Type B pancreatic cell (in vitro differentiated cells): ENCODE results near the gene APOL4. TPM values are rescaled to one million over a fixed set of nuclear protein-coding genes. Genes with fewer than 3 reads are reported as not detected.

ENCODE experiments used
- DNase-seq: peaks from one replicate; pipeline ENCODE4 v3.0.0; 2021; ENCODE audit warnings: mixed read lengths; ENCODE audit not compliant: unreplicated experiment; ENCODE audit errors: extremely low spot score
- H3K27ac Mint-ChIP-seq: 2 replicates; pipeline ENCODE4 v1.8.0; 2021; ENCODE audit warnings: mild to moderate bottlenecking, mixed read lengths
- H3K27me3 Mint-ChIP-seq: 2 replicates; pipeline ENCODE4 v1.8.0; 2021; ENCODE audit warnings: mixed read lengths
- H3K36me3 Mint-ChIP-seq: 2 replicates; pipeline ENCODE4 v1.8.0; 2021; ENCODE audit warnings: mixed read lengths
- H3K4me1 Mint-ChIP-seq: one replicate; pipeline ENCODE4 v1.8.0; 2021; ENCODE audit warnings: mixed read lengths; ENCODE audit not compliant: unreplicated experiment
- H3K4me3 Mint-ChIP-seq: 2 replicates; pipeline ENCODE4 v1.8.0; 2021; ENCODE audit warnings: mild to moderate bottlenecking, mixed read lengths
- H3K9me3 Mint-ChIP-seq: 2 replicates; pipeline ENCODE4 v1.8.0; 2021; ENCODE audit warnings: mixed read lengths
- total RNA-seq: library from RNA; stranded (reverse); gene quantifications from 2 replicates; pipeline ENCODE4 v1.2.1, GENCODE V29; 2021; ENCODE audit warnings: low replicate concordance
- TF ChIP-seq, protein P1 (sequence below): fragments of 200-600 bp; sonication (generic); conservative IDR thresholded peaks from 2 replicates; pipeline ENCODE4 v1.5.0; 2021; ENCODE audit warnings: antibody characterized with exemption, mild to moderate bottlenecking

APOL4 gene
- total RNA-seq, 1 donor from 2014 or later = 1.4 TPM

- TF ChIP-seq, protein P1, sequence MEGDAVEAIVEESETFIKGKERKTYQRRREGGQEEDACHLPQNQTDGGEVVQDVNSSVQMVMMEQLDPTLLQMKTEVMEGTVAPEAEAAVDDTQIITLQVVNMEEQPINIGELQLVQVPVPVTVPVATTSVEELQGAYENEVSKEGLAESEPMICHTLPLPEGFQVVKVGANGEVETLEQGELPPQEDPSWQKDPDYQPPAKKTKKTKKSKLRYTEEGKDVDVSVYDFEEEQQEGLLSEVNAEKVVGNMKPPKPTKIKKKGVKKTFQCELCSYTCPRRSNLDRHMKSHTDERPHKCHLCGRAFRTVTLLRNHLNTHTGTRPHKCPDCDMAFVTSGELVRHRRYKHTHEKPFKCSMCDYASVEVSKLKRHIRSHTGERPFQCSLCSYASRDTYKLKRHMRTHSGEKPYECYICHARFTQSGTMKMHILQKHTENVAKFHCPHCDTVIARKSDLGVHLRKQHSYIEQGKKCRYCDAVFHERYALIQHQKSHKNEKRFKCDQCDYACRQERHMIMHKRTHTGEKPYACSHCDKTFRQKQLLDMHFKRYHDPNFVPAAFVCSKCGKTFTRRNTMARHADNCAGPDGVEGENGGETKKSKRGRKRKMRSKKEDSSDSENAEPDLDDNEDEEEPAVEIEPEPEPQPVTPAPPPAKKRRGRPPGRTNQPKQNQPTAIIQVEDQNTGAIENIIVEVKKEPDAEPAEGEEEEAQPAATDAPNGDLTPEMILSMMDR = no peak
- Mint-ChIP-seq H3K9me3 (no peaks in the 10 kb centered on the region), H3K4me1 (peaks cover 22% of the 10 kb centered on the region), H3K4me3 (no peak overlapping the region), H3K27ac (no peak overlapping the region), H3K36me3 (peaks cover 3% of the 10 kb centered on the region), H3K27me3 (no peaks in the 10 kb centered on the region)
- no peak for DNase-seq
These were observed 21.4 kb upstream of the APOL4 start for GRCh38 chr22:36222887-36223450.

- Mint-ChIP-seq H3K27me3 (no peaks in the 10 kb centered on the region), H3K9me3 (no peaks in the 10 kb centered on the region), H3K36me3 (peaks cover 3% of the 10 kb centered on the region), H3K27ac (peak overlapping the region; percentile 9), H3K4me3 (no peak overlapping the region), H3K4me1 (peaks cover 22% of the 10 kb centered on the region)
- DNase-seq = no peak
- TF ChIP-seq, protein P1 = peak; percentile 73
These were observed 20.5 kb upstream of the APOL4 start for GRCh38 chr22:36221799-36222751.

DNA sequence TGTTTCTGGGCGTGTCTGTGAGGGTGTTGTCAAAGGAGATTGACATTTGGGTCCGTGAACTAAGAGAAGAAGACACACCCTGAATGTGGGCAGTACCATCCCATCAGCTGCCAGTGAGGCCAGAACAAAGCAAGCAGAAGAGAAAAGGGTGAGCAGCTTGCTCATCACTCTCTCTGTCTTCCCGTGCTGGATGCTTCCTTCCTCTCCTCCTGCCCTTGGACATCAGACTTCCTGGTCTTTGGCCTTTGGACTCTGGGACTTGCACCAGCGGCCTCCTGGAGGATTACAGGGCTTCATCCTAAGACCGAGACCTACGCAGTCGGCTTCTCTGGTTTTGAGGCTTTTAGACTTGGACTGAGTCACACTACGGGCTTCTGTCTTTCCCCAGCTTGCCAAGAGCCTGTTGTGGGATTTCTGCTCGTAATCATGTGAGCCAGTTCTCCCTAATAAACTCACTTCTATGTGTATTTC lies 18.9 kb upstream of the APOL4 start:
- Mint-ChIP-seq H3K27ac (no peak overlapping the region), H3K4me3 (no peak overlapping the region), H3K36me3 (no peaks in the 10 kb centered on the region), H3K27me3 (peaks cover 2% of the 10 kb centered on the region), H3K9me3 (no peaks in the 10 kb centered on the region), H3K4me1 (peaks cover 24% of the 10 kb centered on the region)
- TF ChIP-seq, protein P1 = no peak
- no peak for DNase-seq

GRCh38 chr22:36218648-36219193 lies 17.1 kb upstream of the APOL4 start:
- Mint-ChIP-seq H3K4me3 (no peak overlapping the region), H3K4me1 (peaks cover 37% of the 10 kb centered on the region), H3K27ac (no peak overlapping the region), H3K27me3 (peaks cover 4% of the 10 kb centered on the region), H3K9me3 (no peaks in the 10 kb centered on the region), H3K36me3 (no peaks in the 10 kb centered on the region)
- no peak for DNase-seq
- TF ChIP-seq, protein P1 = no peak

DNA sequence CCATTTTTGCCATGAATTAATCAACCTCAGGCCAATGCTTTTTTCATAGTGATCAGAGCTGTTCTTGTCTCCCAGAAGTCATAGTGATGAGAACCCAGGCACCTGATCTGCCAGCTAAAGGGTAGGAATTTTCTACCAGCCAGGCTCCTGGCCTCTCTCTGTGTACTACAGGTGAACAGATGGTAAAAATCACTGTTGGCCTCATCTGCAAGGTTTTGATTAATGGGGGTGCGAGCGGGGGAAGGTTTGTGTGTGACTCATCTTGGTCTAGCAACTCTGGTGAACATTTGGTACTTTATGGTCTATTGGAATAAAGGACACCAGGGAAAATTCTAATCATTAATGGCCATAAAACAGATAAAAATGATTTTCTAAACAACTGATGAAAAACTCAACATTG lies 14.4 kb upstream of the APOL4 start:
- Mint-ChIP-seq H3K4me1 (peaks cover 27% of the 10 kb centered on the region), H3K27me3 (peaks cover 4% of the 10 kb centered on the region), H3K4me3 (no peak overlapping the region), H3K36me3 (no peaks in the 10 kb centered on the region), H3K27ac (no peak overlapping the region), H3K9me3 (peaks cover 8% of the 10 kb centered on the region)
- TF ChIP-seq, protein P1 = no peak
- DNase-seq = no peak
